Natural killer cell treated with Interleukin-12 subunit alpha and Interleukin-12 subunit beta and Interleukin-15 and Interleukin-18, amount 100 ng/mL, for 72 hours (primary cell): ENCODE measurements around the gene ST3GAL3. TPM values are rescaled to one million over a fixed set of nuclear protein-coding genes. Genes with fewer than 3 reads are reported as not detected.

Experiments
- ATAC-seq, 2 donors: fragments of 150-1000 bp; cut with Tn5 transposase in 1 of 2; sonication (Bioruptor Pico), chemical (Tn5 transposase) in 1 of 2; 2 replicates each; pipeline ENCODE4 v1.10.0; 2021
- DNase-seq: peaks from one replicate; pipeline ENCODE4 v3.0.0; 2022; ENCODE audit warnings: low spot score
- H3K27ac Mint-ChIP-seq, 2 donors: 1 replicate in 1 of 2; 2 replicates in 1 of 2; pipeline ENCODE4 v1.8.0; 2022; ENCODE audit warnings: mixed read lengths in 2 of 2, mild to moderate bottlenecking in 1 of 2, moderate library complexity in 1 of 2
- H3K27me3 Mint-ChIP-seq, 2 donors: 1 replicate in 1 of 2; 2 replicates in 1 of 2; pipeline ENCODE4 v1.8.0; 2022; ENCODE audit warnings: mixed read lengths in 2 of 2
- H3K36me3 Mint-ChIP-seq: one replicate; pipeline ENCODE4 v1.8.0; 2022; ENCODE audit warnings: mixed read lengths
- H3K4me1 Mint-ChIP-seq, 2 donors: 1 replicate in 1 of 2; 2 replicates in 1 of 2; pipeline ENCODE4 v1.8.0; 2022; ENCODE audit warnings: low read depth in 2 of 2, mixed read lengths in 2 of 2, mild to moderate bottlenecking in 1 of 2
- H3K4me3 Mint-ChIP-seq: one replicate; pipeline ENCODE4 v1.8.0; 2022; ENCODE audit warnings: mixed read lengths
- H3K9me3 Mint-ChIP-seq: 2 replicates; pipeline ENCODE4 v1.8.0; 2022; ENCODE audit warnings: mixed read lengths
- total RNA-seq, 2 donors: library from RNA; stranded (reverse); gene quantifications; one replicate each; pipeline ENCODE4 v1.2.3, GENCODE V29; 2022

ST3GAL3 gene
- total RNA-seq, 2 donors from 2014 or later, result 20.7 to 49.4 TPM

DNA sequence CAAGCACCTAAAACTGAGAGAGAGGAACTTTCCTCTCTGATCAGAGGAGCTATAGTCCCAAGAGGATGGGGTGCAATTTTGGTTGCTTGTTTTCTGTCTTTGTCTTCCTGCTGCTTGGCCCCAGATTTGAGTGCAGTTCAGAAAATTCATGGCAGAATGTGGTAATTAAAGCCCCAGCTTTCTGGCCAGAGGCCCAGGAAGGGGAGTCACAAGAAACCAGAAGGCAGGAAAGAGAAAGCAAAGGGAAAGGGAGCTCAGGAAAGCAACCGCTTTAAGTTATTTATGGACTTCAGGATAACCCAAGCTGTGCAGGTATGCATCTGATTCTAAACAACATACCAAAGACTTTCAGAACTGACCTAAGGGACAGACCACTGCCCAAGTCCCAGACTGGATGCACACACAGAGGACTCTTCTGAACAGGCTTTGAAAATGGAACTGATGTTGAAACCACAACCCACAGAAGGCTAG, 88.8 kb downstream of the ST3GAL3 start:
- H3K27ac Mint-ChIP-seq, result no peak overlapping the region
- DNase-seq (no peak), ATAC-seq (no peak)
- H3K4me1 Mint-ChIP-seq, result peaks cover 0 to 8% of the 10 kb centered on the region in 2 donors
- H3K36me3 Mint-ChIP-seq, result no peaks in the 10 kb centered on the region
- H3K9me3 Mint-ChIP-seq, result no peaks in the 10 kb centered on the region
- H3K4me3 Mint-ChIP-seq, result no peak overlapping the region
- no peaks in the 10 kb centered on the region for H3K27me3 Mint-ChIP-seq

DNA sequence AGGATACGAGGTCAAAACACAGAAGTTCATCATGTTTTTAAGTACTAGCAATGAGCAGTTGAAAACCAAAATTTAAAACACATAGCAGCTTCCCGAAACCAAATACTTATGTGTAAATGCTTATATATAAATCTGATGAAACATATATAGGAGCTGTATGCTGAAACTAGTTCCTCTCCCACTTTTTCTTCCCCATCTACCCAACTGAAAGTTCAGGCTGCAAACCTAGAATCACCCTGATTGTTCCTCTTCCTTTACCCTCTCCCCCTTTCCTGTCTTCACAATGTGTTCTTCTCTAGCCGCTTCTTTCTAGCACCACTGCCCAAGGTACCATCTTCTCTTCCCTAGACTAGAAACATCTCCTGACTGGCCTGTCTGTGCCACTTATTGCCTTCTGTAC, 90.6 kb downstream of the ST3GAL3 start:
- Mint-ChIP-seq H3K4me3 (no peak overlapping the region), H3K9me3 (no peaks in the 10 kb centered on the region), H3K27ac (no peak overlapping the region), H3K4me1 (peaks cover 0 to 8% of the 10 kb centered on the region in 2 donors), H3K27me3 (no peaks in the 10 kb centered on the region), H3K36me3 (no peaks in the 10 kb centered on the region)
- no peak for ATAC-seq
- no peak for DNase-seq

DNA sequence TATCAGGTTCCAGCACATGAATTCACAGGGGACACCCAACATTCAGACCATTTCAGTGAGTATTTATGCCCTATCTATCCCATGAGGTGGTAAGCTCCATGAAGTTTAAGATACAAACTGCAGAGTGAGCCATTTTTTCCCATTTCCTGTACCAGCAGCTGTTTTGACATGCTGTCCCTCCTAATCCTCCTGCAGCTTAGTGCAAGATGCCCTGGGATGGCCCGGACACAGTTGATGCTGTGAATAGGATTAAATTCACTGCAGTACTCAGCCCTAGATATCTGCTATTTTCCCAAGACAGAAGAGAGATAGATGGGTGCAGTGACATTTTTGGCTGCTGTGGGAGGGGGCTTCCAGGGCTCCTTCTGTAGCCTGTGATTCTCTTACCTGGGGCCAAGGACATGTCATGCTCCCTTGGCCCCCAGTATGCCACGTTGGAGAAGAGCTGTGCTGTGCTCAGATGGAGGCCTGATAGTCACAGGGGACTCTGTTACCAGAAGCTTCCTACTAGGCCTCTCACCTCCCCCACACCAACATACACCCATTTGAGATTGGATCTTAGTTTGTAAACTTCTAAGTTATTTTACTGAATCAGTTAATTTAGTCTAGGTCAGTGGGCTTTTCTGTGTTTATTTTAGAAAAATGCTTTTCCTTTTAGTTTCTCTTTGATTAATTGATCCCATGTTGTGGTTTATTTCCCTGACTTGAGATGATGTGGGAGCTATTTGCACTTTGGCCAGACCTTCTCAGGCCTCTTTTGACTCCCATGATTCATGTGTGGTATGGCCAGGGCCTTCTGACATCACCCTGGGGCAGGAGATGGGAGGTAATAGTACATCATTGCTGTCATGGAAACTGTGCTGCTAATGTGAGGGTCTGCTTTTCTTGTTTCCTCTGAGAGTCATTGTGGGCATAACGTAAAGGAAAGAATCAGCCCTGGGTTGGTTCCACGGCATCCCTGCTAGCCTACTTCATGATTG, 92.6 kb downstream of the ST3GAL3 start:
- Mint-ChIP-seq H3K4me1 (peaks cover 0 to 8% of the 10 kb centered on the region in 2 donors), H3K4me3 (no peak overlapping the region), H3K9me3 (no peaks in the 10 kb centered on the region), H3K27ac (peak overlapping the region; percentile 21 to 74), H3K36me3 (no peaks in the 10 kb centered on the region), H3K27me3 (no peaks in the 10 kb centered on the region)
- peak in 1 of 2 donors; percentile 72 for ATAC-seq
- DNase-seq, result no peak

DNA sequence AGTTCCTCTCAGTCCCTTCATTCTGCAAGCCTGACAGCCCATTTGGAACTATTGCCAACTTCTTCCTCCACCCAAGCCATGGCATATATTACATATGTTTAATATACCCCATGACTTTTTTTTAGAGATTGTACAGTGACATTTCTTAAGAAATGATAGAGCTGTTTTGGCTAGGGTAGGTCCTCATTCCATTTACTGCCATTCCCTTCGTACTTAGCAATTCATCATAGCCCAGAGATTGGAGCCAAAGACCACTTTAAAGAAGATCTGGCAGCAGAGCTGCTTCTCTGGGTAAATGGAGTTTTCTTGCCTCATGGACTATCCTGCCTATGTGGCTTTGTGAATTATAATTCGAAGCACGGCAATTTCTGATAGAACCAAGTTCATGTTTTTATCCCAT, 93.4 kb downstream of the ST3GAL3 start:
- no peak overlapping the region for H3K27ac Mint-ChIP-seq
- H3K36me3 Mint-ChIP-seq, result no peaks in the 10 kb centered on the region
- peaks cover 0 to 8% of the 10 kb centered on the region in 2 donors for H3K4me1 Mint-ChIP-seq
- no peak for ATAC-seq
- no peaks in the 10 kb centered on the region for H3K27me3 Mint-ChIP-seq
- H3K9me3 Mint-ChIP-seq, result no peaks in the 10 kb centered on the region
- DNase-seq, result no peak
- H3K4me3 Mint-ChIP-seq, result no peak overlapping the region

DNA sequence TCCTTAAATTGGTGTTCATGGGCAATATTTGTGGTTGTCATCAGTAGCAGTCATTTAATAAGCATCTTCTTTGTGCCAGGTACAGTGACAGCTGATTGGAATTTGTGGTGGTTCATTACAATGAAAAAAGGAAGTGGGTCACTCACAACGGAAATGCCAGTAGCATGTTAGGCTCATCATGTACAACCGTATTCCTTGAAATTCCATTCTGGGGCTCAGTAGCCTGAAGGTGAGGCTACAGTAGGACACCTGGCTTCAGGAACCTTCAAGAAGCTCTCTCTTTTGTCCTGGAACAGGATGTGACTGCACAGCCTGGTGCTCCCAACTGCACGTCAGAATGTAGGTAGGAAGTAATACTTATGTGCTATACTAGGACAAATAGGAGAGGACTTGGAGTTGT, 93.9 kb downstream of the ST3GAL3 start:
- Mint-ChIP-seq H3K27ac (no peak overlapping the region), H3K9me3 (no peaks in the 10 kb centered on the region), H3K4me1 (peaks cover 0 to 8% of the 10 kb centered on the region in 2 donors), H3K36me3 (no peaks in the 10 kb centered on the region), H3K27me3 (no peaks in the 10 kb centered on the region), H3K4me3 (no peak overlapping the region)
- DNase-seq (no peak), ATAC-seq (no peak)

DNA sequence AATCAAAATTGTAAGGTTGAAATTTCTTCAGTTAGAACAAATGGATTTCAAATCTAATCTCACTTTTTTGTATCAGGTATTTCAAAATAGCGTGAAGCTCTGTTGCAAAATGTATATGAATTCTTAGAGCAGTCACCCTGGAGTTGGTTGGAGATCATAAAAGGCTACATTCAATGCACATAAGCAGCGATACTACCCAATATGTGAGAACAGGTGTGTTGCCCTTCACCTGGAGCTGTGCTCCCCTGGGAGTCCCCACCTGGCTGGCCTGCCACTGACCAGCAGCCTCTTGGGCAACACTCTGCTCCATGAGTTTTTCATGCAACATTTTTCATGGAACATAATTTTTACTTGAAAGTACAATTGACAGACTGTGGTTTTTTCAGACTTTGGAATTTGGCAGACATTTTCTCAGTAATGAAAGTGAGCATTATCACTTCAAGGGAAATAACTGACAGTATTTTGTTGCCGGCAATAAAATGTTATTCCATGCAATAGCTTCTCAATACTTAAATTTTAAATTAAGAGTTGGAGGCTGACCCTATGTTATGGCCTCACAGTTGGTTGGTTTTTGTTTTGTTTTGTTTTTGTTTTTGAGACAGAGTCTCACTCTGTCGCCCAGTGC, 95.1 kb downstream of the ST3GAL3 start:
- DNase-seq (no peak), ATAC-seq (no peak)
- peaks cover under 1% of the 10 kb centered on the region for H3K9me3 Mint-ChIP-seq
- peaks cover 0 to 9% of the 10 kb centered on the region in 2 donors for H3K4me1 Mint-ChIP-seq
- no peak overlapping the region for H3K27ac Mint-ChIP-seq
- no peak overlapping the region for H3K4me3 Mint-ChIP-seq
- H3K27me3 Mint-ChIP-seq, result no peaks in the 10 kb centered on the region
- peaks cover 2% of the 10 kb centered on the region for H3K36me3 Mint-ChIP-seq

DNA sequence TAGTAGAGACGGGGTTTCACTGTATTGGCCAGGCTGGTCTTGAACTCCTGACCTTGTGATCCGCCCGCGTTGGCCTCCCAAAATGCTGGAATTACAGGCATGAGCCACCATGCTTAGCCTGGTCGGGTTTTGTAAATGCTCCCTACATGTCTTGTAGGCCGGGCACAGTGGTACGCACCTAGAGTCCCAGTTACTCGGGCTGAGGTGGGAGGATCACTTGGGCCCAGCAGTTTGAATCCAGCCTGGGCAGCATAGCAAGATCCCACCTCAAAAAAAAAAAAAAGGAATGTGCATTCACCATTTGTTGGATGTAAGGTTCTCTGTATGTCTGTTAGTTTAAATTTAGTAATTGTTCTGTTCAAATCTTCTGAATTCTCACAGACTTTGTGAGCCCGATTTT, 95.8 kb downstream of the ST3GAL3 start:
- Mint-ChIP-seq H3K36me3 (peaks cover 8% of the 10 kb centered on the region), H3K27me3 (no peaks in the 10 kb centered on the region), H3K4me1 (peaks cover 0 to 12% of the 10 kb centered on the region in 2 donors), H3K9me3 (peaks cover 4% of the 10 kb centered on the region), H3K27ac (no peak overlapping the region), H3K4me3 (no peak overlapping the region)
- DNase-seq (no peak), ATAC-seq (no peak)

DNA sequence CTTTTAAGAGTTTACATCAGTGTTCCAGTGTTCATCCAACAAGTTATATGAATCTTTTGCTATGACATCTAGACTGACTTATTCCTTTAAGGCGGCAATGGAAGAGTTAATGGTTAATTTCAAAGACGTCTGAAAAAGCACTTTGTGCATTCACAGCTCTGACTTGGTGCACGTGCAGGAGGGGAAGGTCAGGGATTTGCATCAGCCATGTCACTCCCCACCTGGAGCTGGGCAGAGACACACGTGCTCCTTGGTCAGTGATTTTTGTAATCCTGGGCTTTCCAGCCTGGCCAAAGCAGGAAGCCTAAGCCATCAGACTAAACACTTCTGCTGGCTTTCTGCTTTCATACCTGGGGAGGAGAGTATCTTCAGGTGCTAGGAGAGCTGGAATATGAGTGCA, 96.3 kb downstream of the ST3GAL3 start:
- H3K4me1 Mint-ChIP-seq, result peaks cover 0 to 12% of the 10 kb centered on the region in 2 donors
- H3K27me3 Mint-ChIP-seq, result no peaks in the 10 kb centered on the region
- H3K36me3 Mint-ChIP-seq, result peaks cover 13% of the 10 kb centered on the region
- H3K4me3 Mint-ChIP-seq, result no peak overlapping the region
- DNase-seq, result no peak
- H3K9me3 Mint-ChIP-seq, result peaks cover 8% of the 10 kb centered on the region
- H3K27ac Mint-ChIP-seq, result no peak overlapping the region
- ATAC-seq, result no peak

DNA sequence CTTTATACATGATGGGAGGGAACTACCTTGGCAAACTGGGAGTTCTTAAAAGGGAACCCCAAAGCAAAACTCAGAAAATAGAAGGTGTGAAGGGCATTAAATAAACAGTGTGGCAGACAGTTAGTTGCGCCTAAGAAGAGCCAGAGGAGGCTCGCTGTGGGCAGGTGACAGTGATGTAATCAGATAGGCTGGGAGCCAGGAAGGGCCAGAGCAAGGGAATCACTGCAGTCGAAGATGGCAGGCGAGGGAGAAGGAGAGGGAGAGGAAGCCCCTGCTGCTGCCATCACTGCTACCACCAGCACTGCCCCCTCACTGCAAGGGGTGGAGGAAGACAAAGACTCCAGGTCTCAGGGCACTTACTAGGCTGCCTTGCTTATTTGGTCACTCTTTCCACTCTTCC, 97.2 kb downstream of the ST3GAL3 start:
- peaks cover 0 to 11% of the 10 kb centered on the region in 2 donors for H3K4me1 Mint-ChIP-seq

DNA sequence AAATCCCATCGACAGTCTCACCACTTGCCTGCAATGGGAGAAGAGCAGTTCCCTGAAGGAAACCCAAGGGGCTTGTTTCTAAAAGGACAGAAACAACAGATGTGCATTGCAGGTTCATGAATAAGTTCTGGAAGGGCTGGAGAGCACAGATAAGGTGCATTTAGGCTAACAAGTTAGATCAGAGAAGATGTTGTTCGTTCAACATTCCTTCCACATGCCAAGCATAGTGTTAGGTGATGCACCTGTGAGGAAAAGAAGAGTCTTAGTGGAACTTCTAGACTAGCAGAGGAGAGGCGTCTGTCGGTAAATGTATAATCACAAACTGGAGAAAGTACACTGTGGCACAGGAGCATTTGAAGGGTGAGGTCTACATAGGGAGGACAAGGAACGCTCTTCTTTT, 98.0 kb downstream of the ST3GAL3 start:
- Mint-ChIP-seq H3K9me3 (peaks cover 8% of the 10 kb centered on the region), H3K4me1 (peaks cover 0 to 4% of the 10 kb centered on the region in 2 donors), H3K36me3 (peaks cover 19% of the 10 kb centered on the region), H3K4me3 (no peak overlapping the region), H3K27me3 (no peaks in the 10 kb centered on the region), H3K27ac (no peak overlapping the region)
- no peak for DNase-seq
- no peak for ATAC-seq

More for the DNA sequence above, 97.2 kb downstream of the ST3GAL3 start:
- Mint-ChIP-seq H3K27me3 (no peaks in the 10 kb centered on the region), H3K4me3 (no peak overlapping the region), H3K9me3 (peaks cover 8% of the 10 kb centered on the region), H3K36me3 (peaks cover 19% of the 10 kb centered on the region), H3K27ac (no peak overlapping the region)
- ATAC-seq (no peak), DNase-seq (no peak)

DNA sequence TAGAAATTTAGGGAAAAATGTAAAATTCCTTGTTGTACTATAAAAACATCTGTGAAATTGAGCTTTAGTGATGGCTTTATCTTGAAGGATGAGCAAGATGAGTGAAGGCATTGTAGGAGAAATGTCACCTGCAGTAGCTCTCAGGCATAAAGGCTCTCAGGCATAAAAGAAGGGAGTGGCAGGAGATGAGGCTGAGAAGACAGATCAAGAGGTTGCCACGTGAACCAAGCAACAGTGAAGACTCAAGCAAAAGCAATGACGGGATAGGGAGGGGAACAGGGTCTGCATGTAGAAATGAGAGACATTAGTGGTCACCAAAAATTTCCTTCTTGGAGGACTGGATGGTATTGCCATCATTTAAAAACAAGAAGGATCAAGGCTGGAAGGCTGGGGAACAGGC, 98.8 kb downstream of the ST3GAL3 start:
- ATAC-seq (no peak), DNase-seq (no peak)
- Mint-ChIP-seq H3K4me1 (peaks cover 0 to 3% of the 10 kb centered on the region in 2 donors), H3K27me3 (no peaks in the 10 kb centered on the region), H3K9me3 (peaks cover 8% of the 10 kb centered on the region), H3K4me3 (no peak overlapping the region), H3K36me3 (peaks cover 19% of the 10 kb centered on the region), H3K27ac (no peak overlapping the region)

DNA sequence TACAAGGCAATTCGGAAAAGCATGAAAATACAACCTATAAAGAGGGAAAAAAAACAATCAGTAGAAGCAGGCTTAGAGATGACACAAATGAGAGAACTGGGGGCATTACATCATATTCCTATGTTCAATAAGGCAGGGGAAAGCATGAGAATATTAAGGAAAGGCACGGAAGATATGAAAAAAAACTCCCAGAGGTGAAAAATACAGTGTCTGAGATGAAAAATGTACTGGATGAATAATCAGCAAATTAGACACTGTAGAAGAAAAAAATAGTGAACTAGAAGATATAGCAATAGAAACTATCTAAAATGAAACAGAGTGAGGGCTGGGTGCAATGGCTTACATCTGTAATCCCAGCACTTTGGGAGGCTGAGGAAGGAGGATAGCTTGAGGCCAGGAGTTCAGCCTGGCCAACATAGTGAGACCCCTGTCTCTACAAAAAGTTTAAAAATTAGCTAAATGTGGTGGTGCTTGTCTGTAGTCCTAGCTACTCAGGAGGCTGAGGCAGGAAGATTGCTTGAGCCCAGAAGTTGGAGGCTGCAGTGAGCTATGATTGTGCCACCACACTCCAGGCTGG, 101.8 kb downstream of the ST3GAL3 start:
- peaks cover 0 to 3% of the 10 kb centered on the region in 2 donors for H3K4me1 Mint-ChIP-seq
- ATAC-seq, result no peak
- no peak overlapping the region for H3K27ac Mint-ChIP-seq
- H3K36me3 Mint-ChIP-seq, result peaks cover 19% of the 10 kb centered on the region
- peaks cover 8% of the 10 kb centered on the region for H3K9me3 Mint-ChIP-seq
- no peak overlapping the region for H3K4me3 Mint-ChIP-seq
- no peak for DNase-seq
- H3K27me3 Mint-ChIP-seq, result no peaks in the 10 kb centered on the region

DNA sequence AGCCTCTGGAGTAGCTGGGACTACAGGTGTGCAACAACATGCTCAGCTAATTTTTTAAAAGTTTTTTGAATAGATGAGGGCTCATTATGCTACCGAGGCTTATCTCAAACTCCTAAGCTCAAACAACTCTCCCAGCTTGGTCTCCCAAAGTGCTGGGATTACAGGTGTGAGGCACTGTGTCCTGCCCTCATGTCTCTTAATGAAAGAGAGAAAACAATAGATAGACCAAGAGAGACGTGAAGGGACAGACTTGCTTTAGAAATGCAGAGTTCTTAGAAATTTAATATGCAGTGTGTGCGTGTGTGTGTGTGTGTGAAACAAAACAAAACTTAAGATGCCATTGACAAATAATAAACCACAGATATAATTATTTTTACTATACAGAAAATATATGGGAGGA, 105.2 kb downstream of the ST3GAL3 start:
- no peak for ATAC-seq
- DNase-seq, result no peak
- peaks cover 7% of the 10 kb centered on the region for H3K9me3 Mint-ChIP-seq
- no peak overlapping the region for H3K27ac Mint-ChIP-seq
- H3K4me3 Mint-ChIP-seq, result no peak overlapping the region
- H3K36me3 Mint-ChIP-seq, result peaks cover 21% of the 10 kb centered on the region
- no peaks in the 10 kb centered on the region for H3K27me3 Mint-ChIP-seq
- H3K4me1 Mint-ChIP-seq, result peaks cover 0 to 1% of the 10 kb centered on the region in 2 donors

DNA sequence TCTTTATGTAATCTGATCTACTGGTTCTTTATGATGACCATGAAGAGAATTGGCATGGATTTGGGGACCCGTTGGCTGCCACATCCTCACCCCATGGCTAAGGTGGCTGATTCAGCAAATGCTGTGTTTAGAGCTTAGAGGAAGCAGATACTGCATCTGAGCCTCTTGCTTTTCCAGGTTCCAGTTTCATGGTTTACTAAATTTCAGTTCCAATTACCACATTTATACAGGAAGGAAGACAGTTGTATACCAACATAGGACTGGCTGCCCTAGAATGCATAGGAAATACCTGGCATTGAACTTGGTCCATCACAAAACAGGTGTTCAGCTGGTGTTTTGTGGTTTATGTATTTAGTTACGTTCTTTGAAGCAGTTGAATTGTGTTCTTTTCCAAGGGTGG, 107.1 kb downstream of the ST3GAL3 start:
- no peak overlapping the region for H3K27ac Mint-ChIP-seq
- H3K9me3 Mint-ChIP-seq, result no peaks in the 10 kb centered on the region
- ATAC-seq, result no peak

More for the DNA sequence above, 107.1 kb downstream of the ST3GAL3 start:
- H3K27me3 Mint-ChIP-seq, result no peaks in the 10 kb centered on the region
- no peaks in the 10 kb centered on the region for H3K4me1 Mint-ChIP-seq
- no peak overlapping the region for H3K4me3 Mint-ChIP-seq
- H3K36me3 Mint-ChIP-seq, result peaks cover 19% of the 10 kb centered on the region
- no peak for DNase-seq
